K562 (cell line): ENCODE results near the gene GBA2. TPM values are rescaled to one million over a fixed set of nuclear protein-coding genes. Genes with fewer than 3 reads are reported as not detected.

Experiments
- ATAC-seq: fragments of 200-7000 bp; cut with Tn5 transposase; 3 replicates; pipeline ENCODE4 v1.9.1; 2020; ENCODE audit warnings: moderate library complexity
- BruUV-seq: library from RNA; stranded (reverse); fragments of 400-500 nt; replicated peaks from 2 replicates; lab custom pipeline; 2021; lab: Mats Ljungman, UMichigan
- CTCF ChIA-PET: fragments of 300-600 bp; formaldehyde crosslinking; extraction: SDS; loops from one replicate; lab custom pipeline; 2021; ENCODE audit warnings: low intra/inter-chr PET ratio; lab: Yijun Ruan, JAX
- POLR2A ChIA-PET: fragments of 300-600, 350-650 bp; sonication (Branson Sonifier 250); formaldehyde crosslinking; extraction: SDS; loops from one replicate; lab custom pipeline; 2021; ENCODE audit warnings: antibody characterized with exemption, inconsistent platforms; lab: Yijun Ruan, JAX
- DNase-seq, 4 experiments: peaks; one replicate each; pipeline versions ENCODE4 v3.0.0 to v3.0.0-alpha.2; 2011 to 2018; ENCODE audit warnings: low spot score in 3 of 4, mixed read lengths in 3 of 4; ENCODE audit errors: extremely low read depth in 1 of 4
- FAIRE-seq: peaks from 2 replicates; lab custom pipeline; 2011; peaks lifted over from hg19 to GRCh38; lab: Jason Lieb, UNC
- H2AFZ ChIP-seq: 2 replicates; pipeline ENCODE4 v1.6.0; 2011; ENCODE audit warnings: low read depth, low read length, control low read depth, inconsistent platforms
- H3K27ac ChIP-seq: fragments of 200-600 bp; 3 replicates; pipeline ENCODE4 v1.8.0; 2011; ENCODE audit warnings: low read depth, mild to moderate bottlenecking, control low read depth, inconsistent platforms, low read length, moderate library complexity, mixed read lengths; ENCODE audit errors: extremely low read depth
- H3K27me3 ChIP-seq, 2 experiments: fragments of 300-600 bp in 1 of 2; 2 replicates in 1 of 2; 3 replicates in 1 of 2; pipeline versions ENCODE4 v1.6.0 to v1.8.0; 2011; ENCODE audit warnings: inconsistent platforms in 2 of 2, low read length in 2 of 2, mild to moderate bottlenecking in 1 of 2, mixed read lengths in 1 of 2, moderate library complexity in 1 of 2; ENCODE audit not compliant: control insufficient read depth in 2 of 2, insufficient read depth in 2 of 2
- H3K36me3 ChIP-seq: fragments of 300-600 bp; 3 replicates; pipeline ENCODE4 v1.8.0; 2011; ENCODE audit warnings: mild to moderate bottlenecking, low read length, inconsistent platforms; ENCODE audit not compliant: control insufficient read depth, insufficient read depth
- H3K4me1 ChIP-seq, 2 experiments: fragments of 200-600 bp in 1 of 2; replicated peaks in 1 of 2; 2 replicates in 1 of 2; 3 replicates in 1 of 2; pipeline versions ENCODE4 v1.5.1 to v1.8.0; 2011; ENCODE audit warnings: inconsistent platforms in 2 of 2, low read length in 2 of 2, mild to moderate bottlenecking in 1 of 2, mixed read lengths in 1 of 2, moderate library complexity in 1 of 2; ENCODE audit not compliant: control insufficient read depth in 2 of 2, insufficient read depth in 2 of 2
- H3K4me2 ChIP-seq: 2 replicates; pipeline ENCODE4 v1.6.1; 2011; ENCODE audit warnings: low read length, control low read depth, inconsistent platforms, mixed read lengths; ENCODE audit not compliant: insufficient read depth
- H3K4me3 ChIP-seq: fragments of 200-600 bp; sonication (generic), shearing (Covaris generic); 2 replicates; pipeline ENCODE4 v1.5.1; 2016; ENCODE audit warnings: control low read depth, inconsistent platforms
- H3K79me2 ChIP-seq: fragments of 200-600 bp; 3 replicates; pipeline ENCODE4 v1.8.0; 2011; ENCODE audit warnings: low read length, inconsistent platforms; ENCODE audit not compliant: control insufficient read depth, insufficient read depth
- H3K9ac ChIP-seq, 2 experiments: 2 replicates each; pipeline versions ENCODE4 v1.6.0 to v1.6.1; 2011; ENCODE audit warnings: low read depth in 2 of 2, low read length in 2 of 2, control low read depth in 1 of 2, inconsistent platforms in 1 of 2, mild to moderate bottlenecking in 1 of 2, mixed read lengths in 1 of 2; ENCODE audit not compliant: insufficient read depth in 1 of 2
- H3K9me1 ChIP-seq: one replicate; pipeline ENCODE4 v1.6.0; 2011; ENCODE audit warnings: inconsistent platforms, mild to moderate bottlenecking, low read length, moderate library complexity; ENCODE audit not compliant: control insufficient read depth, insufficient read depth
- H3K9me3 ChIP-seq: replicated peaks from 2 replicates; pipeline ENCODE4 v1.5.1; 2011; ENCODE audit warnings: low read depth, low read length, inconsistent platforms; ENCODE audit not compliant: control insufficient read depth, insufficient read depth
- H4K20me1 ChIP-seq: replicated peaks from 2 replicates; pipeline ENCODE4 v1.6.1; 2011; ENCODE audit warnings: low read length, inconsistent platforms, mixed read lengths; ENCODE audit not compliant: control insufficient read depth, insufficient read depth
- BMI1 ChIP-seq: fragments of 150-350 bp; IDR thresholded peaks from 2 replicates; pipeline ENCODE4 v1.6.1; 2014; ENCODE audit warnings: low read length
- ETV5 ChIP-seq: sonication (generic); formaldehyde crosslinking; IDR thresholded peaks from 2 replicates; pipeline ENCODE4 v1.4.0; 2020; ENCODE audit warnings: low read depth, mild to moderate bottlenecking, missing genetic modification reagents
- GATAD2B ChIP-seq: fragments of 450-650 bp; IDR thresholded peaks from 2 replicates; pipeline ENCODE4 v1.6.1; 2017; ENCODE audit warnings: mild to moderate bottlenecking, borderline replicate concordance
- HDAC2 ChIP-seq: fragments of 450-650 bp; IDR thresholded peaks from 2 replicates; pipeline ENCODE4 v1.6.1; 2016; ENCODE audit warnings: mild to moderate bottlenecking
- ILF3 ChIP-seq: fragments of 450-650 bp; IDR thresholded peaks from 2 replicates; pipeline ENCODE4 v1.6.1; 2018; ENCODE audit warnings: antibody characterized with exemption, mild to moderate bottlenecking, moderate library complexity, borderline replicate concordance
- PCBP1 ChIP-seq: fragments of 200-400 bp; formaldehyde crosslinking; IDR thresholded peaks from 2 replicates; pipeline ENCODE4 v1.6.1; 2018; ENCODE audit warnings: mild to moderate bottlenecking, low read depth, low read length; ENCODE audit not compliant: poor library complexity, severe bottlenecking
- RB1 ChIP-seq: fragments of 450-650 bp; IDR thresholded peaks from 2 replicates; pipeline ENCODE4 v1.6.1; 2017; ENCODE audit warnings: low read depth, mild to moderate bottlenecking
- RHOXF2B ChIP-seq: fragments of 250-450 bp; sonication (Bioruptor Pico); conservative IDR thresholded peaks from 2 replicates; pipeline ENCODE4 v1.5.1; 2021
- ZNF316 ChIP-seq: fragments of 450-650 bp; IDR thresholded peaks from 2 replicates; pipeline ENCODE4 v1.6.1; 2016
- ZNF644 ChIP-seq: fragments of 200-800 bp; sonication (Bioruptor generic); IDR thresholded peaks from 2 replicates; pipeline ENCODE4 v1.6.1; 2016; ENCODE audit warnings: low read depth, missing genetic modification characterization, missing compliant biosample characterization
- ZNF79 ChIP-seq: fragments of 250-450 bp; sonication (Bioruptor Pico); IDR thresholded peaks from 2 replicates; pipeline ENCODE4 v1.4.0; 2020; ENCODE audit warnings: low read depth, mild to moderate bottlenecking, moderate library complexity
- WGBS: fragments of 100-300 bp; shearing (Covaris generic); methylation state at CpG from one replicate; pipeline ENCODE4 v1.1.6; 2016; ENCODE audit warnings: low coverage, mixed read lengths; ENCODE audit not compliant: insufficient coverage; ENCODE audit errors: missing lambda C conversion rate; 5-methylcytosine and 5-hydroxymethylcytosine counted together
- in situ Hi-C: fragments of 300-500 bp; cut with MboI; formaldehyde crosslinking; loops from 4 replicates; pipeline ENCODE4 v1.15.0; 2018; ENCODE audit warnings: inconsistent platforms, mixed read lengths
- intact Hi-C: fragments of 100-400 bp; cut with micrococcal nuclease; formaldehyde crosslinking; loops from 2 replicates; pipeline ENCODE4 v1.14.2; 2022
- polyA plus RNA-seq, 8 experiments: library from polyadenylated mRNA; depleted of rRNA in 4 of 8; stranded (reverse) in 5 of 8; unstranded in 3 of 8; fragments of >200 nt; fragmentation: Nextera tagmentation in 2 of 8; fragmentation: Illumina TruSeq in 1 of 8; extraction: Ambion mirVana in 2 of 8; extraction: Trizol in 1 of 8; gene quantifications; 2 replicates each; pipeline versions ENCODE4 v1.2.1 to v1.2.3, GENCODE V29; 2011 to 2014; ENCODE audit warnings: inconsistent platforms in 1 of 8, missing spikeins in 1 of 8
- total RNA-seq, 7 experiments: library from RNA; depleted of rRNA in 6 of 7; stranded (reverse); fragments of >200 nt in 6 of 7; fragmentation: Illumina TruSeq in 2 of 7; extraction: Trizol in 2 of 7; gene quantifications; 2 replicates each; pipeline versions ENCODE4 v1.2.1 to v1.2.3, GENCODE V29; 2011 to 2021; ENCODE audit warnings: low replicate concordance in 1 of 7
- TF ChIP-seq, protein P1 (sequence below): sonication (generic); formaldehyde crosslinking; IDR thresholded peaks from 2 replicates; pipeline ENCODE4 v1.8.1; 2022; ENCODE audit warnings: missing genetic modification reagents
- TF ChIP-seq, protein P2 (sequence below): fragments of 250-450 bp; sonication (Bioruptor Pico); IDR thresholded peaks from 2 replicates; pipeline ENCODE4 v1.8.0; 2021; ENCODE audit warnings: borderline replicate concordance, mild to moderate bottlenecking, moderate library complexity; ENCODE audit not compliant: poor library complexity, severe bottlenecking
- TF ChIP-seq, protein P3 (sequence below): fragments of 250-450 bp; sonication (Bioruptor Pico); IDR thresholded peaks from 2 replicates; pipeline ENCODE4 v1.5.0; 2021

GBA2 gene
- total and polyA plus RNA-seq, 9 of the 15 experiments (the other 6 are each of a cell fraction or from before 2014, with no cell fraction given), result 14.1 to 60.4 (median 32.1) TPM

DNA sequence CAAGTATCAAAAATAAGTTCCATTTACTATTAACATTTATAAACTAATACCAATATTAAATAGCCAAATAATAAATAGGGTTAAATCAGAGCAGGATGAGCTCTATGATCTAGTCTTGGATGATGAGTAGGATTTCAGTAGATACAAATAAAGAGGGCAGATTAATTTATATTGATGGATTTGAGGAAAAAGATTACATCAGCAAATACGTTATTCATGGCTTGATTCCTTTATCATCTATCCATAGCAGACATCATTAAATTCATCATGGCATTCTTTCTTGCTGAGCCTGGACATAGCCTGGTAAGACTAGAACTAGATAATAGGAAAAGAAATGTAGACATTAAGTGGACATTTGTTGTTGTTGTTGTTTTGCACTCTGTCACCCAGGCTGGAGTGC, 18.4 kb upstream of the GBA2 start:
- BruUV-seq, result no TSS peak
- in situ Hi-C loops, result no loop called here
- intact Hi-C loops, result no loop called here
- H3K36me3 ChIP-seq, result 0 out of 3 replicates have a peak, but pooled peaks cover 4% of the 10 kb centered on the region
- no peaks in the 10 kb centered on the region for H3K27me3 ChIP-seq
- H2AFZ ChIP-seq, result no peak overlapping the region
- ChIA-PET POLR2A (interaction anchor here (1.0 kb wide), 1 partner anchor 8 kb away, joined by 3 read pairs; no protein-coding TSS in a partner anchor), CTCF (no interaction called here)
- no peaks in the 10 kb centered on the region for H3K9me3 ChIP-seq
- no peak overlapping the region for H3K9ac ChIP-seq
- ATAC-seq (no peak), FAIRE-seq (no peak), DNase-seq (no peak)
- H4K20me1 ChIP-seq, result no peaks in the 10 kb centered on the region
- H3K9me1 ChIP-seq, result no peaks in the 10 kb centered on the region
- H3K4me2 ChIP-seq, result no peak overlapping the region
- 82% methylated on average over 1 of the region's 1 CpG for WGBS
- no peak overlapping the region for H3K27ac ChIP-seq
- peaks cover 0 to 7% of the 10 kb centered on the region in 2 experiments; a peak in 1 of 5 replicates for H3K4me1 ChIP-seq
- TF ChIP-seq ZNF316, result peak; percentile 59
- no peak for TF ChIP-seq ETV5 (CRISPR knock-in tag)
- no peak overlapping the region for H3K4me3 ChIP-seq
- H3K79me2 ChIP-seq, result peaks cover 28% of the 10 kb centered on the region

DNA sequence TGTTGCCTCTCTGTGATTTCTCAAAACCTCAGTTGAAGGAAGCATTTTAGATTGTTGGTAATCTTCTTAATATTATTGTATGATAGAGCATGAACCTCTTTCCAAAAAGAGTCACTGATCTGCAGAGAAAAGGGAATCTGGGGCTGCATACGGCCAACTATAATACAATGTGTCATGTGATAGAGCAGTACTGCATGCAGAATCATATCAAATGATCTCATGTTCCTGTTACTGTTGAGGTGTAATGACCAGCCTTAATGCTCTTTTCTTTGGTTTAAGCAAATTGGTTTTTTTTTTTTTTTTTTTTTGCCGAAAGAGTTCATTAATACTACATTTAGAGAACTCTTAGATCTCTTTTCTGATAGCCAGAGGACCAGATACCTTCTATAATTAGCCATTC, 18.0 kb upstream of the GBA2 start:
- CTCF ChIA-PET, result no interaction called here
- no peak for TF ChIP-seq HDAC2
- TF ChIP-seq, protein P1, sequence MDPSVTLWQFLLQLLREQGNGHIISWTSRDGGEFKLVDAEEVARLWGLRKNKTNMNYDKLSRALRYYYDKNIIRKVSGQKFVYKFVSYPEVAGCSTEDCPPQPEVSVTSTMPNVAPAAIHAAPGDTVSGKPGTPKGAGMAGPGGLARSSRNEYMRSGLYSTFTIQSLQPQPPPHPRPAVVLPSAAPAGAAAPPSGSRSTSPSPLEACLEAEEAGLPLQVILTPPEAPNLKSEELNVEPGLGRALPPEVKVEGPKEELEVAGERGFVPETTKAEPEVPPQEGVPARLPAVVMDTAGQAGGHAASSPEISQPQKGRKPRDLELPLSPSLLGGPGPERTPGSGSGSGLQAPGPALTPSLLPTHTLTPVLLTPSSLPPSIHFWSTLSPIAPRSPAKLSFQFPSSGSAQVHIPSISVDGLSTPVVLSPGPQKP (CRISPR knock-in tag), result no peak
- no peak for TF ChIP-seq PCBP1
- no peak for TF ChIP-seq RHOXF2B (CRISPR knock-in tag)
- no peak for TF ChIP-seq ZNF644
- TF ChIP-seq GATAD2B, result no peak
- TF ChIP-seq, protein P2, sequence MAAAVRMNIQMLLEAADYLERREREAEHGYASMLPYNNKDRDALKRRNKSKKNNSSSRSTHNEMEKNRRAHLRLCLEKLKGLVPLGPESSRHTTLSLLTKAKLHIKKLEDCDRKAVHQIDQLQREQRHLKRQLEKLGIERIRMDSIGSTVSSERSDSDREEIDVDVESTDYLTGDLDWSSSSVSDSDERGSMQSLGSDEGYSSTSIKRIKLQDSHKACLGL (CRISPR knock-in tag), result no peak
- no peak for TF ChIP-seq RB1
- TF ChIP-seq, protein P3, sequence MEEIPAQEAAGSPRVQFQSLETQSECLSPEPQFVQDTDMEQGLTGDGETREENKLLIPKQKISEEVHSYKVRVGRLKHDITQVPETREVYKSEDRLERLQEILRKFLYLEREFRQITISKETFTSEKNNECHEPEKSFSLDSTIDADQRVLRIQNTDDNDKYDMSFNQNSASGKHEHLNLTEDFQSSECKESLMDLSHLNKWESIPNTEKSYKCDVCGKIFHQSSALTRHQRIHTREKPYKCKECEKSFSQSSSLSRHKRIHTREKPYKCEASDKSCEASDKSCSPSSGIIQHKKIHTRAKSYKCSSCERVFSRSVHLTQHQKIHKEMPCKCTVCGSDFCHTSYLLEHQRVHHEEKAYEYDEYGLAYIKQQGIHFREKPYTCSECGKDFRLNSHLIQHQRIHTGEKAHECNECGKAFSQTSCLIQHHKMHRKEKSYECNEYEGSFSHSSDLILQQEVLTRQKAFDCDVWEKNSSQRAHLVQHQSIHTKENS (CRISPR knock-in tag), result no peak
- no peak for TF ChIP-seq ILF3
- no peak for TF ChIP-seq BMI1
- TF ChIP-seq ZNF79 (CRISPR knock-in tag), result no peak
- Histone ChIP-seq H4K20me1 (no peaks in the 10 kb centered on the region), H2AFZ (no peak overlapping the region), H3K79me2 (peaks cover 32% of the 10 kb centered on the region), H3K9me1 (no peaks in the 10 kb centered on the region), H3K9me3 (no peaks in the 10 kb centered on the region), H3K27me3 (no peaks in the 10 kb centered on the region), H3K4me1 (peaks cover 0 to 7% of the 10 kb centered on the region in 2 experiments; a peak in 1 of 5 replicates), H3K9ac (no peak overlapping the region), H3K4me2 (no peak overlapping the region), H3K27ac (no peak overlapping the region), H3K36me3 (0 out of 3 replicates have a peak, but pooled peaks cover under 1% of the 10 kb centered on the region), H3K4me3 (no peak overlapping the region)
- 67% methylated on average over 1 of the region's 2 CpGs for WGBS
- DNase-seq (no peak), ATAC-seq (no peak), FAIRE-seq (no peak)
- intact Hi-C loops, result no loop called here
- POLR2A ChIA-PET, result interaction anchor here (1.0 kb wide), 1 partner anchor 9 kb away, joined by 3 read pairs; no protein-coding TSS in a partner anchor
- BruUV-seq, result no TSS peak
- in situ Hi-C loops, result no loop called here
